Bone marrow (tissue), 2 donors: ENCODE results near the gene ACSF3.
A peak's percentile ranks its signal among the peaks of the same experiment; 100 is the strongest.

Experiments used
- DNase-seq, 2 donors: peaks; one replicate each; lab custom pipeline; 2025; lab: John Stamatoyannopoulos, UW

ACSF3 gene

GRCh38 chr16:89190150-89190958 lies 96.7 kb downstream of the ACSF3 start:
- DNase-seq, result no peak

GRCh38 chr16:89191033-89191900 lies 97.6 kb downstream of the ACSF3 start:
- no peak for DNase-seq

GRCh38 chr16:89191901-89192185 lies 98.2 kb downstream of the ACSF3 start:
- DNase-seq, result no peak

GRCh38 chr16:89192186-89192955 lies 98.7 kb downstream of the ACSF3 start:
- peak in 1 of 2 donors; percentile 12 for DNase-seq

- peak in 1 of 2 donors; percentile 58 for DNase-seq
Measured at GRCh38 chr16:89192956-89193575, 99.4 kb downstream of the ACSF3 start.

- DNase-seq, result no peak
Measured at GRCh38 chr16:89193576-89194293, 100.1 kb downstream of the ACSF3 start.

- no peak for DNase-seq
Measured at GRCh38 chr16:89194340-89195311, 101.0 kb downstream of the ACSF3 start.

GRCh38 chr16:89195521-89196171 lies 102.0 kb downstream of the ACSF3 start:
- no peak for DNase-seq

- no peak for DNase-seq
Measured at GRCh38 chr16:89197033-89197632, 103.5 kb downstream of the ACSF3 start.

GRCh38 chr16:89197633-89198416 lies 104.2 kb downstream of the ACSF3 start:
- no peak for DNase-seq

GRCh38 chr16:89198417-89199240 lies 105.0 kb downstream of the ACSF3 start:
- no peak for DNase-seq

GRCh38 chr16:89199241-89200123 lies 105.8 kb downstream of the ACSF3 start:
- DNase-seq, result no peak

- DNase-seq, result no peak
Measured at GRCh38 chr16:89200124-89200849, 106.6 kb downstream of the ACSF3 start, which contains the start of gene SLC22A31. TSS of gene SLC22A31 (minus strand) at chr16:89200537. CDS start at chr16:89200501, 36 bp downstream.

GRCh38 chr16:89200850-89201411 lies 107.3 kb downstream of the ACSF3 start:
- no peak for DNase-seq
